Activated CD4-positive, CD25-positive, alpha-beta regulatory T cell treated with anti-CD3 and anti-CD28 coated beads, Interleukin-2, amount 50 U/mL, for 16 hours (primary cell): ENCODE results near the gene GJA4.

Source experiments
- DNase-seq: peaks from one replicate; pipeline ENCODE4 v3.0.0-alpha.2; 2020; ENCODE audit warnings: low read depth, low spot score

GJA4 gene

GRCh38 chr1:34831721-34832246 is 39.0 kb downstream of the GJA4 start:
- no peak for DNase-seq

- no peak for DNase-seq
Observed at GRCh38 chr1:34833711-34834110, 40.9 kb downstream of the GJA4 start.

DNA sequence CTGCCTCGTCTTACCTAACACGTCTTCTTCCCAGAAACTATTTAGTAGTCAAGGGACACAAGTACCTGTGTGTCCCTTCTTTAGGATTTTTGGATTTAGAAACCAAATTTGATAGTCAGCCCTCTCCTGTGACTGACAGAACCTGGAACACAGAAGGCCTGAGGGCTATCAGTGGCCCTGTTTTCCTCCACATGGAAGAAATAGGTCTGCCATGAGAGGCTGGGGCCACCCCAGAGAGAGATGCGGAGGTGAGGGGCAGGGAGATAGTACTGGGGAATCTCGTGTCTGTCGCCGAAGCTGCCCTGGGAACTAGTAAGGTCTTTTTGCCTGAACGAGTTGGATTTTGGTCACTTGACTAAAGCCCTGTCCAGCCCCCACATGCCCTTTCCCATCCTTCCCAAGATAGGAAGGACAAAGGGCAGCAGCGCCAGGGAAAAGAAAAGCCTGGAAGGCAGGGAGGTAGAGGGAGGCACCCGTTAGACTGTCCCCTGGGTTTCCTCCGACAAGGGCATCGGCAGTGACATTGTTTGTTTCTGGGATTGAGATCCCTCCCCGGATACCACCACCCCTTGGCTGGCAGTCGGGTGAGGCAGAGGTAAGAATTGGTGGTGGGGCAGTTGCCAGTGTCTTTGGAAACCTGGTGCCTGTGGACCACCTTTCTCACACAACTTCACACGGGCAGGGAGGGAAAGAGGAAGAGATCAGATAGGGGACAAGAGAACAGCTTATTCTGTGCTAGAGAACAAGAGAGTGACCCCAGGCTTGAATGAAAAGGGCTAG is 46.9 kb downstream of the GJA4 start:
- DNase-seq = no peak

DNA sequence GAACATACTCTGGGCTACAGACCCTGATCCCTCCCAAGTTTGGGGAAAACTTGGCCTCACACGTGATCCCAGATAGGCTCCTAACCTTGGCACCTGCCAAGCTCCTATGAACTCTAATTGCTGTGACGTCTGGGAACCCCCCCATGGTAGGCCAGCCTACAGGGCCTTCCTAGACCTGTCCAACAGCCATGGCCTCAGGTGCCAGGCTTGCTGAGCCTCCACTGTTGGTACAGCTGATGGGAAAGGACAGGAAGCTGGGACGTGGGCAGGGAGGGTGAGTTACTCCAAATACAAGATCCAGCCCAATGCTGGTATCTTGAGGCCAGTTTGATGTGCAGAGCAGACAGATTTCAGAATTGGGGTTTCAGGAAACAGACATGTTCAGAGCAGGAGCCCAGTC is 47.6 kb downstream of the GJA4 start:
- no peak for DNase-seq

GRCh38 chr1:34842073-34842472 is 49.3 kb downstream of the GJA4 start:
- DNase-seq = no peak

GRCh38 chr1:34842952-34843371 is 50.2 kb downstream of the GJA4 start:
- DNase-seq = no peak

GRCh38 chr1:34843392-34844251 is 50.8 kb downstream of the GJA4 start:
- no peak for DNase-seq

GRCh38 chr1:34844252-34844634 is 51.4 kb downstream of the GJA4 start:
- DNase-seq = no peak
